KMS-11 (cell line): ENCODE data around the gene GLT6D1.

Source experiments
- H2AFZ ChIP-seq: fragments of 200-600 bp; sonication (generic); 2 replicates; pipeline ENCODE4 v1.6.1; 2016; ENCODE audit warnings: antibody characterized with exemption, mixed run types, low read depth
- H3K27ac ChIP-seq: fragments of 200-600 bp; sonication (generic); 2 replicates; pipeline ENCODE4 v1.6.1; 2016; ENCODE audit warnings: mild to moderate bottlenecking, mixed run types
- H3K27me3 ChIP-seq: fragments of 200-600 bp; sonication (generic); 2 replicates; pipeline ENCODE4 v1.6.1; 2017; ENCODE audit warnings: mild to moderate bottlenecking, low read depth, mixed run types, moderate library complexity; ENCODE audit not compliant: insufficient read depth
- H3K36me3 ChIP-seq: fragments of 200-600 bp; sonication (generic); 2 replicates; pipeline ENCODE4 v1.6.1; 2017; ENCODE audit warnings: mild to moderate bottlenecking, mixed run types; ENCODE audit not compliant: insufficient read depth
- H3K4me1 ChIP-seq: fragments of 200-600 bp; sonication (generic); 2 replicates; pipeline ENCODE4 v1.6.1; 2016; ENCODE audit warnings: mild to moderate bottlenecking, low read depth, mixed run types; ENCODE audit not compliant: poor library complexity, severe bottlenecking
- H3K4me2 ChIP-seq: fragments of 200-600 bp; sonication (generic); 2 replicates; pipeline ENCODE4 v1.7.0; 2016; ENCODE audit warnings: mild to moderate bottlenecking, mixed run types
- H3K4me3 ChIP-seq: fragments of 200-600 bp; sonication (generic); IDR thresholded peaks from 2 replicates; pipeline ENCODE4 v1.6.1; 2017; ENCODE audit warnings: low read depth, low read length, mixed read lengths; ENCODE audit not compliant: insufficient read depth
- H3K79me2 ChIP-seq: fragments of 200-600 bp; sonication (generic); 2 replicates; pipeline ENCODE4 v1.6.1; 2016; ENCODE audit warnings: low read depth, mixed run types; ENCODE audit not compliant: insufficient read depth
- H3K9ac ChIP-seq: fragments of 200-600 bp; sonication (generic); 2 replicates; pipeline ENCODE4 v1.6.1; 2016; ENCODE audit warnings: mild to moderate bottlenecking, mixed run types
- H4K20me1 ChIP-seq: fragments of 200-600 bp; sonication (generic); 2 replicates; pipeline ENCODE4 v1.6.1; 2016; ENCODE audit warnings: mild to moderate bottlenecking, mixed run types; ENCODE audit not compliant: insufficient read depth
- TF ChIP-seq, protein P1 (sequence below): fragments of 200-600 bp; sonication (generic); conservative IDR thresholded peaks from 2 replicates; pipeline ENCODE4 v1.6.1; 2017; ENCODE audit warnings: low read depth, mild to moderate bottlenecking, antibody characterized with exemption, low read length, moderate library complexity, mixed read lengths

The GLT6D1 gene, protein sequence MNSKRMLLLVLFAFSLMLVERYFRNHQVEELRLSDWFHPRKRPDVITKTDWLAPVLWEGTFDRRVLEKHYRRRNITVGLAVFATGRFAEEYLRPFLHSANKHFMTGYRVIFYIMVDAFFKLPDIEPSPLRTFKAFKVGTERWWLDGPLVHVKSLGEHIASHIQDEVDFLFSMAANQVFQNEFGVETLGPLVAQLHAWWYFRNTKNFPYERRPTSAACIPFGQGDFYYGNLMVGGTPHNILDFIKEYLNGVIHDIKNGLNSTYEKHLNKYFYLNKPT

DNA sequence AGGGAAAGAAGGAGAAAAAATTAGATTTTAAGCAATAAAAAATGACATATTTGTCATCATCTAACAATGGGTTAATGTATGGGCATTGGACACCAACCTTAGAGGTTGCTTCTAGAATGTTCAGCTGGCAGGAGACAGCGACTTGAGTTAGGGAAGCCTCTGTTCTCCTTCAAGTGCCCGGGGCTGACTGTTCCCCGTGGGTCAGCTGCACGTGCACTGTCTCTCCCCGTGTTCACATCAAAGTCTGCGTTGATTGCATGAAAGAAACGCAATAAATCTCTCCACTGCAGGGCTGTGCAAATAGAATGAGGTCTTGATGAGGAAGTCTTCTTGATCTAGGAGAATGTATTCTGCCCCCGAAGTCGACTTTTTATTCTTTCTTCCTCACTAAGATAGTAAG is at the start of gene GLT6D1:
Gene GLT6D1, minus strand, starts transcription at position 345 of the 400 bp plus-strand sequence. CDS start 353 bp downstream, outside the sequence.
- Histone ChIP-seq H4K20me1 (no peaks in the 10 kb centered on the region), H2AFZ (no peak within 1 kb of the TSS), H3K27me3 (peaks cover 52% of the 10 kb centered on the region), H3K36me3 (no peaks in the 10 kb centered on the region), H3K9ac (no peak within 1 kb of the TSS), H3K4me2 (no peak within 1 kb of the TSS), H3K79me2 (no peaks in the 10 kb centered on the region), H3K27ac (no peak within 1 kb of the TSS), H3K4me1 (no peaks in the 10 kb centered on the region), H3K4me3 (no peak within 1 kb of the TSS)
- TF ChIP-seq, protein P1, sequence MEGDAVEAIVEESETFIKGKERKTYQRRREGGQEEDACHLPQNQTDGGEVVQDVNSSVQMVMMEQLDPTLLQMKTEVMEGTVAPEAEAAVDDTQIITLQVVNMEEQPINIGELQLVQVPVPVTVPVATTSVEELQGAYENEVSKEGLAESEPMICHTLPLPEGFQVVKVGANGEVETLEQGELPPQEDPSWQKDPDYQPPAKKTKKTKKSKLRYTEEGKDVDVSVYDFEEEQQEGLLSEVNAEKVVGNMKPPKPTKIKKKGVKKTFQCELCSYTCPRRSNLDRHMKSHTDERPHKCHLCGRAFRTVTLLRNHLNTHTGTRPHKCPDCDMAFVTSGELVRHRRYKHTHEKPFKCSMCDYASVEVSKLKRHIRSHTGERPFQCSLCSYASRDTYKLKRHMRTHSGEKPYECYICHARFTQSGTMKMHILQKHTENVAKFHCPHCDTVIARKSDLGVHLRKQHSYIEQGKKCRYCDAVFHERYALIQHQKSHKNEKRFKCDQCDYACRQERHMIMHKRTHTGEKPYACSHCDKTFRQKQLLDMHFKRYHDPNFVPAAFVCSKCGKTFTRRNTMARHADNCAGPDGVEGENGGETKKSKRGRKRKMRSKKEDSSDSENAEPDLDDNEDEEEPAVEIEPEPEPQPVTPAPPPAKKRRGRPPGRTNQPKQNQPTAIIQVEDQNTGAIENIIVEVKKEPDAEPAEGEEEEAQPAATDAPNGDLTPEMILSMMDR, result no peak

DNA sequence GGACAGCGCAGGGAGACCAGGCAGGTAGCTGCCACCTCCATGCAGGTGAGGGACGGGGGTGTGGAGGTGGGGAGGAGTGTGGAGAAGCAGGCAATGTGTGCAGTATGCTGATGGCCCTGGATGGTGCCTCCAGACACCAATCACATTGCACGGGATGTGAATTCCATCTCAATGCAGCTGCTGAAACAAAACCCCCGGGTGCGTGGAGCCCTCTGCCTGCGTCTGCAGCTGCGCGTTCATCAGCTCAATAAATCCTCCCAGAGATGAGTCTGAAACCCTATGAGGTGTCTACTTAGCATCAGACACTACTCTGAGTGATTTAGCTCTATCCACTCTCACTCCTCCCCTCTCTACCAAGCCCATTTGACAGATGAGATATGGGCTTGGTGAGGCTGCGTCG is 49.7 kb upstream of the GLT6D1 start:
- H3K4me2 ChIP-seq, result no peak overlapping the region
- H3K79me2 ChIP-seq, result no peaks in the 10 kb centered on the region
- H3K36me3 ChIP-seq, result no peaks in the 10 kb centered on the region
- H3K4me3 ChIP-seq, result no peak overlapping the region
- peaks cover 74% of the 10 kb centered on the region for H3K27me3 ChIP-seq
- no peak overlapping the region for H3K27ac ChIP-seq
- no peak overlapping the region for H3K9ac ChIP-seq
- no peaks in the 10 kb centered on the region for H4K20me1 ChIP-seq
- TF ChIP-seq, protein P1, result no peak
- no peak overlapping the region for H2AFZ ChIP-seq
- H3K4me1 ChIP-seq, result no peaks in the 10 kb centered on the region

DNA sequence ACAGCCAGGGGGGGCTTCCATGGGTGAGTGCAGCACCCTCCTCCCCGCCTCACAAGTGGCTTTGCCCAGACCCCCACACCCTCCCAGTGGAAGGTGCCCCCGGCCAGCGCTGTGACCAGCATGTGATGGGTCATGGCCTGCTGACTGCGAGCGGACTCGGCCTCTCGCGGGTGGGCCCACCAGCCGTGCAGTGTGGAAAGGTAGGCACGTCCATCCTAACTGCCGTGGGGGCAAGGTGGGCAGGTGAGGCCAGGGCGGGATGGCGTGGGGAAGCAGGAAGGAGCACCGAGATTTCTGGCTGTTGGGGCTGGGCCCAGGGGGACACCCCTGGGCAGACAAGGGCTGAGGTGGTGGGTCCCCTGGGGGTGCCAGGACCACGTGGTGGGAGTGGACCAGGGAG is 47.9 kb upstream of the GLT6D1 start:
- Histone ChIP-seq H3K4me2 (no peak overlapping the region), H3K79me2 (no peaks in the 10 kb centered on the region), H4K20me1 (no peaks in the 10 kb centered on the region), H3K36me3 (no peaks in the 10 kb centered on the region), H3K27ac (no peak overlapping the region), H3K9ac (no peak overlapping the region), H3K4me3 (no peak overlapping the region), H2AFZ (no peak overlapping the region), H3K4me1 (no peaks in the 10 kb centered on the region), H3K27me3 (peaks cover 69% of the 10 kb centered on the region)
- TF ChIP-seq, protein P1, result no peak

DNA sequence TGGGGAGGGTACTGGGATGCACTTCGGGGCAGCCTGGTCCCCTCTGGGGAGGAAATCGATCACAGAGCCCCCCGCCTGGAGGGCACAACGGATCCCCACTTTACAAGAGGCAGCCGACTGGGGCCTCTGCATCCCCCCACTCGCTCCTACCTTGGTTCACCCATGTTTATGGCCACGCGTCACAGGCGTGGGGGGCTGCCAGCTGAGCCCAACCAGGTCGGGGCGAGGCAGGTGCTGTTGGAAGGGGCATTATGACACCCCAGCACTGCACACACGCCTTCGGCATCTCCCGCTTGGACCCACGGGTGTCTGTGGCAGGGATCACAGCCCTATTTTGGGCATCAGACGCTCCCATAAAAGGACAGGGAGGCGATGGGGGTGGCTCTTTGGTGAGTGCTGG is 45.4 kb upstream of the GLT6D1 start:
- Histone ChIP-seq H4K20me1 (no peaks in the 10 kb centered on the region), H3K9ac (no peak overlapping the region), H3K27me3 (peaks cover 73% of the 10 kb centered on the region), H3K36me3 (no peaks in the 10 kb centered on the region), H3K4me3 (no peak overlapping the region), H2AFZ (no peak overlapping the region), H3K79me2 (no peaks in the 10 kb centered on the region), H3K4me1 (no peaks in the 10 kb centered on the region), H3K4me2 (no peak overlapping the region), H3K27ac (no peak overlapping the region)
- TF ChIP-seq, protein P1, result no peak
